Activated CD4-positive, alpha-beta T cell treated with anti-CD3 and anti-CD28 coated beads, Interleukin-2, amount 50 U/mL, for 16 hours (primary cell): Measurements from ENCODE around the gene ADPRHL1.

Source experiments
- DNase-seq: peaks from one replicate; pipeline ENCODE4 v3.0.0-alpha.2; 2020

ADPRHL1 gene

DNA sequence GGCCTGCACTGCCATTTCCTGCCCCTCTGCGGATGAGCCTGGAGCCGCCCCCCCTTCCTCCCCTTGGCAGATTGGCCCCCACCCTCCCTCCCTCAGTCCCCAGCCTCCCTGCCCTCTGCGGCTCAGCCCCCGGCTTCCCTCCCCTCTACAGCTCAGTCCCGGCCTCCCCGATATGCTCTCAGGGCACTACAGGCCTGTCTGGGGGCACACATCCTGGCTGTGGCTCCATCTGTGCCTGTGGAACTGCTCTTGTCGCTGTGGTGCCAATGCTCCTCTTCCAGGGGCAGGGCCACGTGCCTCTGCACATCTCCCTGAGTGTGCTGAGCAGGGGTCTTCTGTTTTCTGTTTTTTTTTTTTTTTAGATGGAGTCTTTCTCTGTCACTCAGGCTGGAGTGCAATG, 39.0 kb downstream of the ADPRHL1 start:
- no peak for DNase-seq

DNA sequence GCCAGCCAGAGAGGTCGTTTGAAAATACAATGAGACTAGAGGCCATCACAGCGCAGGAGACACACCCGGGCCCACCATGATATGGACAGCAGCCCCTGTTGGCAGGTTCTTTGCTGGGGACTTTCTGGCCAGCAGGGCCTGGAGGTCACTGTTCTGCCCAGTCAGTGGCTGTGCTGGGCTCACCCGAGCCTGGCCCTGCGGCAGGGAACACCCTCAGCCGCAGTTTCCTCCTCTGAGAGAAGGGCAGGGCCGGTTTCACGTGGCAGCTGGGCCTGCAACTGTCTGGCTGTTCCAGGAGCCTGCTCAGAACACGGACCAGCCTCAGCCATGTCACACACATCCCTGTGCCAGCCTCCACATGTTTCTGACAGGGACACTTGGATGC, 39.4 kb downstream of the ADPRHL1 start:
- DNase-seq: no peak

DNA sequence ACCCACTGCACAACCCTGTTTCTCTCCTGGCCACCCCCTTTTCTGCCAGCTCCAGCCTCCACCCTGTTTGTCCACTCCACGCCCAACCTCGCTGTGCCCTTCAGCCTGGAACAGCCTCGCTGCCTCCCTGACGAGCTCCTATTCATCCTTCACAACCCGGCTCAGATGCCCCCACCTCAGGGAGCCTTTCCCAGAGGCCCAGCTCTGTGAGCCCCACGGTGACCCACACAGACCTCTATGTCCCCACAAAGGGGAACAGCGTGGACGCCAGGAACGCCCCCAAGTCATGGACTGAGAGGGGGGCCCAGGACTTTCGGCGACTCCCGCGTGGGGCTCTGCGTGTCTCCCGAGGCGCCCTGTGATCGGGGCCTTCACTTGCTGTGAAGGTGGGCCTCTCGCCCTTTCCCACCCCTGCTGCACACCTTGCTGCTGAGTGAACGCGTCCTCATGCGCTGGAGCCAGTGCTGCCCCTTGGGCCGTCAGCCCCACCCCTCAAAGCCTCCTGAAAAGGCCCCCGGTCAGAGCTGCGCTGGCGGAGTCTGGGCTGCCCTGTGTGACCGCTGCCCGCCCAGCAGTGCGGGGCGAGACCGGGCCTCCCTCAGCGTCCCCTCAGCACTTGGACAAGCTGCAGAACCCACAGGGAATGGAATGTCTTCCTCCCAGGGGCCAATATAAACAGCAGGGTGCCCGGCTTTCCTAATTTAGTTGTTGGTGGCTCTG, 40.0 kb downstream of the ADPRHL1 start:
- DNase-seq: no peak

DNA sequence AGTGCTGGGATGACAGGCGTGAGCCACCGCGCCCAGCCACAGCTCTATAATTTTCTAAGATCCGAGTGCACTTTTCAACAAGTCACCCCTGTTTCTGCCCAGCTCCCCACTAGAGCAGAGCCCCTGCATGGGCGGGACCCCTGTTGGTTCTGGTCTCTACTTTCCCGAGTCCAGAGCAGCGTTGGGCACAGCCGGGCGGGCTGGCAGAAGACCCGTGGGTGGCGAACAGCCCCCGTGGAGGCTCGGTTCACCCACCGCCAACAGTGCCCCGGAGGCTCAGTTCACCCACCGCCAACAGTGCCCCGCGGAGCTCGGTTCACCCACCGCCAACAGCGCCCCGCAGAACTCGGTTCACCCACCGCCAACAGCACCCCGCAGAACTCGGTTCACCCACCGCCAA, 40.8 kb downstream of the ADPRHL1 start:
- no peak for DNase-seq

DNA sequence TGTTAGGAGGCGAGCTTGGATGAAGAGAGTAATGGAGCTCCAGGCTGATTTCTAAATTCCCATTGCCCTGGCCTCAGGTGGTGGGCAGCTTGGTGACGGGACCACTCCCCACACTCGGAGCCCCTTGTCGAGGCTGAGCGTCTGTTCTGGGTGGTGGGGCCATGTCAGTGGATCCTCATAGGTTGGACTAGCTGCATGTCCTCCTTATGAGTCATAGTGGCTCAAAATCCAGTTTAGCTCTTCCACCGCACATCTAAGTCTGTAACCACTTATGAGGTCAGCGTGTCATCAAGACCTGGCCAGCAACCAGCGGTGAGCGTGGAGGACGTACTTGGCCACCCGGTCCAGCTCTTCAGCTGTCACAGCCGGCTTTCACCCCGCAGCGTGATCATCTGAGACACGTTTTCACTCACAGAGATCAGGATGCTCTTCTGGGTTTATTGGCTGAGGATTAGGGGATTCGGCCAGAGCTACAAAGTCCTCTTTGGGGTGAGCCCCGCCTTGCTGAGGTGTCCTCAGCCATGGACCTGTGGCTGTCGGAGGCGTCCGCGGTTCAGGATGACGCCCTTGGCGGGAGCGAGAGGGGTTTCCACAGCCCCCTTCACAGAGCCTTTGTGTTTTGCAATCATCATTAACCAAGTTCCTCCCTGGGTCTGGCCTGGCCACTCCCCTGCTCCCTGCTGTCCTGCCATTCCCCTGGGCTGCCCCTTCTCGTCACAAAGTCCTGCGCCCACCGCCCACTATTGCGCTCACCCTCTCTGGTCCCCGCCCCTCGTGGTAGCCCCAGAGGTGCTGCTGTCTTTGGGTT, 41.9 kb downstream of the ADPRHL1 start:
- no peak for DNase-seq

DNA sequence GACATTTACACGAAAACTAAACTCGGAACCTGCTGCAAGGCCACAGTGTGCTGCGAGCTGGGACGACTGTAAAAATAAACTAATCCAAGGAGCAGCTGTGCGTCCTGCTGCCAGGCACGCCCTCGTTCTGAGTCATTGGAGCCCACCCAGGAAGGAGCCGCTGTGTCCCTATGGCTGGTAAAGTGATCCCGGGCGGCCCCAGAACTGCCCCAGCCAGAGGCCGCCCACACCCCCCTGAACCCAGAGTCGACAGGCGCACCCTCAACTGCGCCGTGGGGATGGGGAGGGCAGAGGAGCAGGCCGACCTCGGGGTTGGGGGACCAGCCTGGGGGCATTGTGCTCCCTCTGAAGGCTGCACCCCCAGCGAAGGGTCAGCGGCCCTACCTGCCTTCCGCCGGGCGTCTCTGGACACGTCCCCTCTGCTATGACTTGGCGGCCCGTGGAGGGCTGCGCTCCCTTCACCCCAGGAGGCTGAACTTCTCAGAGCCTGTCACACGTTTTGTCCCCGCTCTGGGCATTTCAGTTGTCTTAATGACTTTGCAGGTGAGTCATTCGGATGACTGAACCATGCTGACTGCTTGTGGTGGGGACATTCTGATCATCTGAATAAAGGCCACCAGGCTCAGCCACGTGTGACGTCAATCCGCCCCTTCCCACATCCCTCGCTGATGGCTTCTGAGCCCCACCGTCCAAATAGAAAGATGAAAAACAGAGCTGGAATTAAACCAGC, 42.7 kb downstream of the ADPRHL1 start:
- DNase-seq: no peak

DNA sequence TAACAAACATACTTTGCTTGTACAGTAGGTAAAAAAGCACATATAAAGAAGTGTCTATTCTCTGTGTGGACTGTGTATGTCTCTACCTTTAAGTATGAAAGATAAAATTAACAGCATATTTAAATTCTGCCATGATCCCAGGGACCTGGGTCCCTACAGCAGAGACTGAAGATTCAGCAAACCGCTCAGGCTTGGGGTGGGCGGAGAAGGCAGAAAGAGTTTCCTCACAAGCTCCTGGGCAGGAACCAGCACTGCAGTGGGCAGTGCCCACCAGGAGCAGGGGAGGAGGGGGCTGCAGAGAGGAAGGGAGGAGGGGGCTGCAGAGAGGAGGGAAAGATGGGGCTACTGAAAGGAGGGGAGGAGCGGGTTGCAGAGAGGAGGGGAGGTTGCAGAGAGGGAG, 44.7 kb downstream of the ADPRHL1 start:
- no peak for DNase-seq

DNA sequence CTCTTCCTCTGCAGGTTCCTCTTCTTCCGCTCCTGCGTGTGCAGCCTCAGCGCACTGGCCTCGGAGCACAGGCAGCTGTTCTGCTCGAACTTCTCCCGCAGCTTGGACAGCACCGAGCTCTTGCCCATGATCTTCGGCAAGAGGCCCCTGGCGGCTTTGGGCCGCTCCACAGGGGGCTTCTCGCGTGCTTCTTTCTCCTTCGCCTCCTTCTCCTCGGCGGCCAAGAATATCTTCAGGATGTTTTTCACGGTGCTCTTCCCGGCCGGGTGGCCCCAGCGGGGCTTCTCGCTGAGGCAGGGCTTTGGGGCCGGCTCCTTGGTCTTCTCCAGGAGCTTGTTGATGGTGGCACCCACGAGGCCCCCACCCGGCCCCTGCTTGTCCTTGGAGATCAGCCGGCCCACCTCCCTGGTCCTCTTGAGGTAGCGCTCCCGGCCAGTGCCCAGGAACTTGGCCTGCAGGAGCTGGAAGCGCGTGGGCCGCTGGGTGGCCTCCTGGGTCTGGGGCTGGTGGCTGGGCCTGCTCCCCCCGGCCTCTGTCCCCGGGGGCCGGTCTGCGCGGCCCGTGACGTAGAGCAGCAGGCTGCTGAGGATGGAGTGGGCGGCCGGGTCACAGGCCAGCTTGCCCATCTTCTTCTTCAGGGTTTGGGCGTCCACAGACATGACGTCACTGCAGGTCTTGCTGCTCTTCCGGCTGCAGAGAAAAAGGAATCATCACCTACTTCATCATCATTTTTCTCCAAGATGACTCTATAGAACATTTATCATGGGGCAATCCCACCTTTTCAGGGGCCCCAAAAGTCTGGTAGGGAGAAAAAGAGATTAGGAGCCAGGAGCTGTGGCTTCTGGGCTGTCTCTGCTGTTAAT, 45.5 kb downstream of the ADPRHL1 start:
- no peak for DNase-seq

DNA sequence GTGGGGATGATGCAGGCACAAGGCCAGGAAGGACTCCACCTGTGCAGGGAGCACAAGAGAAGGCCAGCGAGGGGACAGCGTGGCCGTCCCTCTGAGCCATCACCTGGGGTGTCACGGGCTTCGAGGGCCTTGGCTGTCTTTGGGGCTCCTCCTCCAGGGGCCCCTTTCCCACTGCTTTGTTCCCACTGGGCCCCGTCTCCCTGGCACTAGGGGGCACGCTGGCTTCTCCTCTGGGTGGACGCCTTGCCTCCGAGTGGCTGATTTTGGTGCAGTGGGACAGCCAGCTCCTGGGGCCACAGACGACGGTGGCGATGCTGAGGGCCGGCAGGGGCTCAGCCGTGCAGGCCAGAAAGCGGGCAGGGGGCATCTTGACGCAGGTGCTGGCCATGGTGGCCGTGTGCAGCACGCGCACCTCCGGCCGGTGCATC, 46.2 kb downstream of the ADPRHL1 start:
- no peak for DNase-seq

DNA sequence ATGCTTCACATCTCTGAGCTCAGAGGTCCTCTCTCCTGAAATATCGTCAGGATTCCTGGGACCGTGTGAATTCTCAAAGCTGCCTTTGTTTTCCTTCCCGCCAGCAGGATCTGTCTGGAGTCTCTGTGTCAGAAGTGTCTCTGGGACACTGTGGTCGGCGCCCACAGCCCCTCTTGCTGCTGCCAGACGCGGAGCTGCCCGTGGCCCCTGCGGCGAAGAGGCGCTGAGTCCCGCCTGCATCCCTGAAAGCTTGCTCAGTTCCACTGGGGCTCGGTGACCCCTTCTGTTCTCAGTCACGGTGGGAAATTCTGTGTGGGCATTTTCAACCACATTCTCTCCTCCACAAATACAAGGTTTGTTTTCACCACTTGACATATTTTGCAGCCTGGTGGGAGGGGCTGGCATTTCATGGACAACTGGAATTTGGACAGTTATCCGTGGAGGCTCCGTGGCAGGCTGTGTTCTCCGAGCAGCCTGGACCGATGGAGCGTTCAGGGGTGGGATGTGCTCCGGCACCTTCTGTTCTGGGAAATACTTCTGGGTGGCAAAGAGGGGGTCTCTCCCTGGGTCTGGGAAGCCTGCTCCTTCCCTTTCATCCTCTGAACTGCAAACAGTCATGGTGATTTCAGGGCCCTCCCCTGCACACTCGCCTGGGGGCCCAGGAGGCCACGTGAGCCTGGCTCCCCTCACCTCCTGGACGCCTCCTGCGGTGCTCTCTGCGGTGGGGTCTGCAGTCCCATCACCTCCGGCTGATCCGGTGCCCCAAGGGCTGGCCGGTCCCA, 46.8 kb downstream of the ADPRHL1 start:
- DNase-seq: no peak

DNA sequence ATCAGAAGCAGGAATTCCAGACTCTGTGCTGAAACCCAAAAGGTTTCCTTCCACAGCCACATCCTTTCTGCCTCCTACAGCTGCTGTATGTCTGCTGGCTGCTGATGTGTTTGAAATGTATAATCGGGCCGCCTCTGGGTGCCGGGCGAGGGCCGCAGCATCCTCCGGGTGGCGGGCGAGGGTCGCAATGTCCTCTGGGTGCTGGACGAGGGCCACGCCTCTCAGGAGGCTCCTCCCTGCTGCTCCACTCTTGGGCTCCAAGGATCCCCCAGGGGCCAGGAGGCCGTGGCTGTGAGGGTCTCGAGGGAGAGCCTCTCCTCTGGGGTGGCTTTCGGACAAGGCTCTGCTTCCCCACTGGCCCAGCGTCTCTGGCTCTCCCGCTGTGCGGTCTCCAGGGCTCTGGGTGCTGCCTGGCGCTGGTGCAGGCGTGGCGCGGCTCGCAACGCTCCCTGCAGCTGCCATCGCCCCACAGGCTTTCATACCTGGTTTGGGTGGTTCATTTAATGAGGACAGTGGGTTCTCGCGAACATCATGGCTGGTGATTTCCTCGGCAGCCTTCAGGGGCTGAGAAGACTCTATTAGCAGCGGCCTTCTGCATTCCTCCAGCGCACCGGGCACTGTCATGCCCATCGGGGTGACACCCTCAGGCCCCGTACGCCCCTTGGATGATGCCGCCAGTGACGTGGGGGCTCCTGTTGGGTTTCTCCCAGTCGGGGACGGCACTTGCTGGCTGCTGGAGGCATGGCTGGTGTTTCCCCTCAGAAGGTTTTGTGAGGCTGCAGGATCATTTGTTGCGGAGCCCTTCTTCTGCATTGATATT, 47.6 kb downstream of the ADPRHL1 start:
- DNase-seq: no peak

DNA sequence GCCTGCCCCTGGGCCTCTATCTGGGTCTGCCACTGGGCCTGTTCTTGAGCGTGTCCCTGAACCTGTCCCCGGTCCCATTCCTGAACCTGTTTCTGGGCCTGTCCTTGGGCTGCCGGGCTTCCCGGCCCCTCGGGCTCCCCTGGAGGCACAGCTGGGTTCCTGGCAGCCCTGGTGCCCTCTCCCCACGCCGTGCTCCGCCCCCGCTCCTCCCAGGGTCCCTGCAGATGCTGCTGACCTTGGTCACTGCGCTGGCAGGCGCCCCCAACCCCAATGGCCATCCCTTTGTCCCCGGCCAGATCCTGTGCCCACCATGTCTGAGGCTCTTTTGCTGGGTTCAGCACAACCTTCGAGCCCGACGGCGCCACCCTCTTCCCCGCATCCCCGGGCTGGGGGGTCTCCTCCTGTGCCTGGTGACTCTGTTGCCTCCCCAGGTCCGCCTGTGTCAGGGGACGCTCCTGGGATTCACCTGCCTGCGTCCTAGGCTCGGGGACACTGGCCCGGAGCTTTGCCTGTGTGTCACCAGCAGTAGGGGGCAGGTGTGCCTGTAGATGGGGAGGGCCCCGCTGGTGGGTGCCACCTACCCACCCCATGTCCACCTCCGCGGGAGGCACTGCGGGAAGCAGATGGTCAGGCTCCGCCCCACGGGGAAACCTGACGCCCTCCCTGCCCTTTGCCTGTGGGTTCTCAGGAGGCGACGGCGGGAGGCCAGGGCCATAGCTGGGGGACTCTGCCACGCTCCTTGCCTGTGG, 48.4 kb downstream of the ADPRHL1 start:
- no peak for DNase-seq

DNA sequence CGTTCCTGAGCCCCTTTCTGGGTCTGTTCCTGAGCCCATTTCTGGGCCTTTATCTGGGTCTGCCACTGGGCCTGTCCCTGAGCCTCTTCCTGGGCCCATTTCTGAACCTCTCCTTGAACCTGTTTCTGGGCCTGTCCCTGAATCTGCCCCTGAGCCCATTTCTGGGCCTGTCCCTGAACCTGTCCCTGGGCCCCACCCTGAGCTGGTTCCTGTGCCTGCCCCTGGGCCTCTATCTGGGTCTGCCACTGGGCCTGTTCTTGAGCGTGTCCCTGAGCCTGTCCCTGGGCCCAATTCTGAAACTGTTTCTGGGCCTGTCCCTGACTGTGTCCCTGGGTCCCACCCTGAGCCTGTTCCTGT, 48.9 kb downstream of the ADPRHL1 start:
- no peak for DNase-seq

DNA sequence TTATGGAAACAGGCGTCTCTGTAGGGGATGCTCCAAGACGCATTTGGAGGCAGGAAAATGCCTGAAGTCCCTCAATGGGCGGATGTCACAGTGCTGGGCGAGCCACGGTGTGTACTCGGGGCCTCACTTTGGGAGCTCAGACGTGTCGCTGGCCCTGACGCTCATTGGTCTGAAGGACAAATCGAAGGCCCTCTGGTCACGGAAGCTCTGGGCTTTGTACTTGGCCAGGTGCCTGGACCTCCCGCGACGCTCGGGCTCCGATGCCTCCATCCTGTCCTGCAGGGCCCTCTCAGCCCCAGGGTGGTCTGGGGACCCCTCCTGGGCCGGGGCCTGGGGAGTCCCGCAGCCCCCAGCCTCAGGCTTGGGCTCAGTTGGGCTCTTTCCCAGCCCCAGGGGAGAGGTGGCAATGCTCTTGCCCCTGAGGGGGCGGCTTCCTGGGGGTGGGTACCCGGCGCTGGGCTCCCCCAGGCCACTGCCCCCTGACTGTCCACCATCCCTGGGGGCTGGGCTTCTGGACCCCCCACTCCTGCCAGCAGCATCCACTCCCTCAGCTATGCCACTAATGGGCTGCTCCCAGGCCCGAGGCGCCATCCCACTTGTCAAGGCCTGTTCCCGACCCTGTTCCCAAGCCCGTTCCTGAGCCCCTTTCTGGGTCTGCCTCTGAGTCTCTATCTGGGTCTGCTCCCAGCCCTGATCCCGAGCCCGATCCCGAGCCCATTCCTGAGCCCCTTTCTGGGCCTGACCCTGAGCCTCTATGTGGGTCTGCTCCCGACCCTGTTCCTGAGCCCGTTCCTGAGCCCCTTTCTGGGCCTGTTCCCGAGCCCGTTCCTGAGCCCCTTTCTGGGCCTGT, 49.8 kb downstream of the ADPRHL1 start:
- DNase-seq: no peak

DNA sequence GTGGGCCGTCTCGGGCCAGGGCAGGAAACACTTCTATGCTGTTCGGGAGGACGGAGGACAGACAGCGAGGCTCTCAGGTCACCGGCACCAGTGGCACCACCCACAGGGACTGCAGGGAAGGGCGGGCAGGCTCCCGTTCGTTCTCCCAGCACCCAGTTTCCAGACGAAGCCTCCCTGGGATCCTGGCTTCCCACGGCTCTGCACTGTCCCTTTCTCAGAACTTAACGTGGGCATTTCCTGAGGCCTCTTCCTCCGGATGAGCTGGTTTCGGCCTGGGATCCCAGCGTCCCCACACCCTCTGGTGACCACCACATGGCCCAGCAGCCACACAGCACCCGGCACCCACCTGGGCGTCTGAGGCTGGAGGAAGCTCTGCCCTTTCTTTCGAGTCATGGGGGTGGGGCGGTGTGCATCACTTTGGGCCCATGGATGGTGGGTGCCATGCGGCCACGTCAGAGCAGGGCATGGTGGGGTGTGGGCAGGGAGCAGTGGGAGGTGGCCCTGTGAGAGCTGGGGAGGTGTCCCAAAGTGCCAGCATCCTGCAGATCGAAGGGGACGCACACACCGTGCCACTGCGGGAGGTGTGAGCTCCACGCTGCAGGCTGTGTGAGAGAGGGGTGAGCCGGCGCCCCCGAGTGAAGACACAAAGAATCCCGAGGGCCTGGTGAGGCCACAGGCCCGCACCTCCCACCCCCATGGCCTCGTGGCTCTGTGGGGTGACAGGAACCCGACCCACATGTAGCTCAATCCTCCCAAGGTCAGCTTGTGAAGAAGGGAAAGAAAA, 50.6 kb downstream of the ADPRHL1 start:
- DNase-seq: no peak

DNA sequence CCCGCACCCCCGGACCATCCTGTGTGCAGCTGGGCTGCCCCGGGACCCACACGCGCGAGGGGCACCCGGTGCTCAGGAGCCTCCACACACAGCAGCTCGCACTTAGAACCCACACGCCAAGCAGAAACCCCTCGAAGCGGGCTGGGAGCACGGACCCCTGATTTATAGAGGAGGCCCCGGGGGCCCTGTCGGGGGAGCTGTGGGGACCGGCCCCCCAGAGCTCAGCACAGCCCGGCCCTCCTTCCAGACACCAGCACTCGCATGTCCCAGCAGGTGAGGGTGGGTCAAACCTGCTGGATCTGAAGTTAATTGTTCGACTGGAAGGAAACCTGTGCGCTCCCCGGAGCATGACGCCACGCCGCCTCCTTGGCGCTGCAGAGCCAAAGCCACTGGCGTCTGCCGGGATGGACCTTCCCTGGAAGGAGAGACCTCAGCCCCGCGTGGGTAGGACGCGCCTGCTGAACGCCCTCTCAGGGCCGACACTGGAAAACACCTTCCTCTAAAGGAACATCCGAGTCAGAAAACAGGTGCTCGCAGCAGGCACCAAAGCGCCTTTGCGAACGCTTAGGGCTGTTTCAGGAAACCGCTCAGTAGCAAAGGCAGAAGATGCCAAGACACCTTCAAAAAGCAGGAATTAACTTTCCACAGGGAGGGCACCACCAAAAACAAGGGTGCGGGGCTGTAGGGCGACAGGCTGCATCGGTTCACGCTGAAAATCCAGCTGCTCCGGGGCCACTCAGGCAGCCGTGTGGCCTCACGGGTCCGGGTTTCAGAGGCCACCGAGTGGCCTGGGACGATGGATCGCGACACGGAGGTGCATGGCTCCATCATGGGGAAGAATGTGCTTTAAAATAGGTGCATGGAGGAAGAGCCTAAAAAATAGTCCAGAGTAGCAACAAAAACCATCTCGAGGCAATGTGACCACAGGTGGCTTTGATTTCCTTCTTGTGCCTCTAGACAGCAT, 51.6 kb downstream of the ADPRHL1 start:
- no peak for DNase-seq
